GM21381 (cell line): Measurements from ENCODE around the gene LYSMD1.
"Not testable (repeated sequence)": the region's sequence is repeated elsewhere in the genome, so short reads cannot be mapped to it uniquely, and the experiment has no call there.

ENCODE experiments used
- ATAC-seq: cut with Tn5 transposase; IDR thresholded peaks from one replicate; pipeline ENCODE4 v1.9.1; 2021; ENCODE audit warnings: mild to moderate bottlenecking, moderate library complexity; ENCODE audit not compliant: unreplicated experiment

The LYSMD1 gene

GRCh38 chr1:151165738-151166504 is at the start of gene LYSMD1, which contains the start of gene SCNM1:
LYSMD1 (minus strand) TSS chr1:151165902; CDS start chr1:151165258, 644 bp downstream.
SCNM1 (plus strand) TSS chr1:151166144; CDS start chr1:151166153, 9 bp downstream.
- peak; percentile 89 for ATAC-seq

- ATAC-seq = no peak
Observed at GRCh38 chr1:151213560-151213959, 47.9 kb upstream of the LYSMD1 start.

DNA sequence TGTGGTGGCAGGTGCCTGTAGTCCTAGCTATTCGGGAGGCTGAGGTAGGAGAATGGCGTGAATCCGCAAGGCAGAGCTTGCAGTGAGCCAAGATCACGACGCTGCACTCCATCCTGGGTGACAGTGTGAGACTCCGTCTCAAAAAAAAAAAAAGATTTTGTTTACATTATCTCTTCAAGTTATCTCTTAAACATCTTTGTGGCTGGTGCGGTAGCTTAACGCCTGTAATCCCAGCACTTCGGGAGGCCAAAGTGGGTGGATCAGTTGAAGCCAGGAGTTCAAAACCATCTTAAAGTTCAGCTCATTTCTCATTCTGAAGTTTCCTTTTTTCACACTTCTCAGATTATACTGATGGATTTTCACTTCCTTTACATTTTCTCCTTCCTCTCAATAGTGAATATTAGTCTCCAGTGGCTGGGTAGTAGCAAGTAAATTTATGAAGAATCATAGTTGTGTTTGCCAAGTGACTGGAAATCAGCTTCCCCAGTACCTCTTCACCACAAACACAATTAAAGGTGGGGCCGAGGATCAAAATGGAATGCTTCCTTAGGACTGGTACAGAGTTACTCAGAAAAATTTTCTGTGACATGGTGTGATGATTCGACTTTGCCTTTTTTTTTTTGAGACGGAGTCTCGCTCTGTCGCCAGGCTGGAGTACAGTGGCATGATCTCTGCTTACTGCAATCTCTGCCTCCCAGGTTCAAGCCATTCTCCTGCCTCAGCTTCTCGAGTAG is 46.4 kb upstream of the LYSMD1 start:
- no peak for ATAC-seq

- ATAC-seq = no peak
Observed at GRCh38 chr1:151210830-151211229, 45.1 kb upstream of the LYSMD1 start.

- ATAC-seq = not testable (repeated sequence)
Observed at GRCh38 chr1:151205381-151205965, 39.8 kb upstream of the LYSMD1 start.

GRCh38 chr1:151199873-151200581 is 34.3 kb upstream of the LYSMD1 start:
- no peak for ATAC-seq

- peak; percentile 82 for ATAC-seq
Observed at GRCh38 chr1:151198254-151199127, 32.8 kb upstream of the LYSMD1 start, which contains the start of gene PIP5K1A. PIP5K1A (plus strand) TSS chr1:151198552; CDS start chr1:151198997, 445 bp downstream.

DNA sequence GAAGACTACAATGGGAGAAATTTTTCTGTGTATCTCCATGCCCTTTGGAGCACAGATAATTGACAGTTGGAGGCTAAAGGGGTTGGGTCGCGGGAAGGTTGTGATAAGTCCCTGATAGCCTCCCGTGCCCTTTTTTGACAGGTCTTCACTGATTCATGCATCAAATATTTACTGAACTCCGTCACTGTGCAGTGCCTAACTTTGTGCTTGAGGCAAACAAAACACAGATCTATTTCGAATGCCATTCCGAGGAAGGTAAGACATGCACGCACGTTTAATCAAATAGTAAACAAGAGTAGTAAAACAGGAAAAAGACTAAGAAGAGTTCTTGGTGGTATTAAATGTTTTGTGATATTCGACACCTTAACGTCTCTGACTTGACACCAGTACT is 32.2 kb upstream of the LYSMD1 start:
- no peak for ATAC-seq

GRCh38 chr1:151196292-151196800 is 30.6 kb upstream of the LYSMD1 start:
- no peak for ATAC-seq

DNA sequence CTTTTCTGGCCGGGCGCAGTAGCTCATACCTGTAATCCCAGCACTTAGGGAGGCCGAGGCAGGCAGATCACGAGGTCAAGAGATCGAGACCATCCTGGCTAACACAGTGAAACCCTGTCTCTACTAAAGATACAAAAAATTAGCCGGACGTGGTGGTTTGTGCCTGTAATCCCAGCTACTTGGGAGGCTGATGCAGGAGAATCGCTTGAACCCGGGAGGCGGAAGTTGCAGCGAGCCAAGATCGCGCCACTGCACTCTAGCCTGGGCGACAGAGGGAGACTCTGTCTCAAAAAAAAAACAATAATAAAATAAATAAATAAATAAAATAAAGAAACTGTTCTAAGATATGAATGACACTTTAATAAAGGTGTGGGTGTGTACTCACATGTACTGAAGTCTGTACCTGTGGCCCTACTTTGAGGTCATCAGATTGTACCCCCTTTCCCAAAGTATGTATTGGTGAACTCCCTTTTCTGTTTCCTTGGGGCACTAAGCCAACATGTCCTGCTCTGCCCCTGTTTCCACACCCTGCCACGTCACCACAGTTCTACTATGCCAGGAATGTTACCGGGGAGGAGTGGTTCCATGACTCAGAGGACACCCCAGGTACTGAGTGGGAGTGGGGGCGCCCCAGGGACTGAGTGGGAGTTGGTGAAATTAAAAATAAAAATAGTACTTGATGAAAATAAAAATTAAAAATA is 29.3 kb upstream of the LYSMD1 start:
- ATAC-seq = not testable (repeated sequence)

- no peak for ATAC-seq
Observed at GRCh38 chr1:151193856-151194255, 28.2 kb upstream of the LYSMD1 start.

DNA sequence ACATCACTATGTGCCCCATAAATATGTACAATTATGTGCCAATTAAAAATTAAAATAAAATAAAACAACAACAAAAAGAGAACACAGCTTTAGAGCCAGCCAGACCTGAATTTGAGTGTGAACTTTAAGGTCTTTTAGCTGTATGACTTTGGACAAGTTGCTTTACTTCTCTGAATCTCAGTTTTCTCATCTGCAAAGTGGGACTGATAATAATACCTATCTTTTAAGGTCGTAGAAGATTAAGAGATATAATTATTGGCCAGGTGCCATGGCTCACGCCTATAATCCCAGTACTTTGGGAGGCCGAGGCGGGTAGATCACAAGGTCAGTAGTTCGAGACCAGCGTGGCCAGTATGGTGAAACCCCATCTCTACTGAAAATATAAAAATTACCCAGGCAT is 27.6 kb upstream of the LYSMD1 start:
- no peak for ATAC-seq

DNA sequence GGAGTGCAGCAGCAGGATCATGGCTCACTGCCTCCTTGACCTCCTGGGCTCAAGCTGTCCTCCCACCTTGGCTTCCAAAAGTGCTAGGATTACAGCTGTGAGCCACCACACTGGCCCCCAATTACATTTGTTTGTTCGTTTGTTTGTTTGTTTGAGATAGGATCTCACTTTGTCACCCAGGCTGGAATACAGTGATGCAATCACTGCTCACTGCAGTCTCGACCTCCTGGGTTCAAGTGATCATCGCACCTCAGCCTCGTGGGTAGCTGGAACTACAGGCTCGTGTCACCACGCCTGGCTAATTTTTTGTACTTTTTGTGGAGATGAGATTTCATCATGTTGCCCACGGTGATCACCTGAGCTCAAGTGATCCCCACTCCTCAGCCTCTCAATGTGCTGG is 26.3 kb upstream of the LYSMD1 start:
- no peak for ATAC-seq

DNA sequence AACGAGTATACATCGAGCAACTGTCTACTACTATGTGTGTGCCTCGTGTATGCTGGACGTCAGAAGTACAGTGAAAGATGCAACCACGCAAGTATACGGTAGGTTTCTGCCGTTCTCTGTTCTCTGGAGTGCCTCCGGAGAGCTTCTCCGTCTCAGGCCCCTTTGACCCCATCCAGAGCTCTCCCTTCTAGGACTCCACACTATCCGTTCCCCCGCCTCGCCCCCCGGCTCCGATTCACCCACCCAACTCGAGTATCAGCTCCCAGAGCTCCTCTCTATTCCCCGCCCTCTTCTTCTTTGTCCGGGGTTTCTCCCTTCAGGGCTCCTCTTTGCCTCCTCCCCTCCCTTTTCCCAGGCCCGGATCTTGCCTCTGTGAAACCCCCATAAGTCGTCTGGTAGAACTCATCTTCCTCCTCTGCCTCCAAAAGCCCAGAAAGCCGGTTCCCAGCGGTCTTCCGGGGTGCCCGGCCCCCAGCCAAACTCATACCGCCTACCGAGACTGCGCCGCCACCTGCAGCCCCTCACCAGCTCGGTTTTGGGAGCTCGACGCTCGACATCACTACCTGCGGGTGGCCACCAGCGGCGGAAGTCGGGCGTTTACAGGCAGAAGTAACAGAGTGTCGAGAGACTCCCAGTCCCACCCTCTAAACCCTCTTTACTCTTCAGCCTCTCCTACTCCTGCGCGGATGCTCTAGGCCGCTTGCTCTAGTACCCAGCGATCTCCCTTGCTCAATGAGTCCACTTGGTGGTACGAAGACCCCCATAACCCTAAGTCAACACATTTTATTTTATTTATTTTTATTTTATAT is 24.1 kb upstream of the LYSMD1 start, which contains the start of gene VPS72:
VPS72 (minus strand) TSS at position 561 of the 809 bp plus-strand sequence; CDS start at position 485, 76 bp downstream.
- ATAC-seq = peak; percentile 87

DNA sequence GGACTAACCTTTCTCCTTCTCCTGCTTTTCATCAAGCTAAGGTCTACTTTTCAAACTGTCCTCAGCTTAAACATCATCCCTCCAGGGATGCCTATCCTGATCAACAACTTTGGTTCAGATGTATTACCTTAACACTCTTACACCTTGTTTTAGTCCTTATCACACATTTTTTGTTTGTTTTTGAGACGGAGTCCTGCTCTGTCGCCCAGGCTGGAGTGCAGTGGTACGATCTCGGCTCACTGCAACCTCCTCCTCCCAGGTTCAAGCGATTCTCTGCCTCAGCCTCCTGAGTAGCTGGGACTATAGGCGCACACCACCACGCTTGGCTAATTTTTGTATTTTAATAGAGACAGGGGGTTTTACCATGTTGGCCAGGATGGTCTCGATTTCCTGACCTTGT is 23.0 kb upstream of the LYSMD1 start:
- not testable (repeated sequence) for ATAC-seq

DNA sequence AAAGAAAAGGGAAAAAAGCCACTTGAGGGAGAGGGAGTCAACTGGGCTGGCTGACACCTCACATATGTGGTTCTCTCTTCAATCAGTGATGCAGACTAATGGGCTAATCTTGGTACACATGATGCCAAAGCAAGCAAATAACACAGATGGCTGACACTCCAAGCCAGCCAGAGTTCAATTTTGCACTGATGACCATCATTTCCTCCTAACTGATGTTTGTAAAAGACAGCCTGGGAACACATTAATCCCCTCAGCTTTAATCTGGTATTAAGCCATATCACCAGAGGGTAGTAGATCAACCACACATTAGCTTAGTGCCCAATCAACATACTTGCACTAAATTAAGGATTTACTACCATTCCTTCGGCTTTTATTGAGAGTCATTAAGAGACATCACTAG is 21.5 kb upstream of the LYSMD1 start:
- ATAC-seq = no peak

- ATAC-seq = no peak
Observed at GRCh38 chr1:151184211-151184610, 18.5 kb upstream of the LYSMD1 start.

DNA sequence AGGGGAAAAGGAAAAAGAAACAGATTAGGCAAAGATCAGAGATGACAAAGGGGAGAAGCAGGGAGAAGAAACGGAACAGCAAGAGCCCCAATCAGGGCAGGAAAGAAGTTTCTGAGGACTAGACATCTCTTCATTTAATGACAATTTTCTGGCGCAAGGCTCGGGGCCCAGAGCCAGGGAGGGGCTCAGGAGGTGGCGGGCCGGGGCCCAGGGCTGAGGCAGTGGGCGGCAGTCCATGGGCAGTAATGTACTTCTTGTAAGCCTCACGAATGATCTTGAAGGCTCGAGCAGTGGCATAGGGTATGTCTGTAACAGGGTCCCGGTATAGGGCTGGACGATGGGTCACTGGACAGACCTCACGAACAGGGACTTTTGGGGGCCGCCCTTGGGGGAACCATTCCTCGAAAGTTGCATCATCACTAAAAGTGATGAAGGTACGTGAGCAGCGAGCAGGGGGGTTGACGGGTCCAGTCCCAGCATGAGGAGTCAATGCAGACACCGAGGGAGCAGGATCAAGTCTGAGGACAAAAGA is 10.9 kb upstream of the LYSMD1 start:
- ATAC-seq = no peak
